22Rv1 (cell line): Measurements from ENCODE around the gene COMTD1.

Source experiments
- CTCF ChIP-seq: fragments of 450-650 bp; IDR thresholded peaks from 2 replicates; pipeline ENCODE4 v1.5.1; 2017; ENCODE audit warnings: mild to moderate bottlenecking
- ZFX ChIP-seq: fragments of 450-650 bp; IDR thresholded peaks from 2 replicates; pipeline ENCODE4 v1.6.1; 2017; ENCODE audit warnings: antibody characterized with exemption, borderline replicate concordance

- no peak for TF ChIP-seq ZFX
- no peak for TF ChIP-seq CTCF
Observed at GRCh38 chr10:75272896-75273295, 37.1 kb upstream of the COMTD1 start.
